ENCODE results near the gene ATXN1.

The ATXN1 gene

GRCh38 chr6:16689788-16690607 is 71.3 kb downstream of the ATXN1 start:
- no peak for TF ChIP-seq EZH2phosphoT487 (conservative IDR thresholded peaks at IDR 0.05; ENCODE audit: low read length)
- TF ChIP-seq CTCF (IDR thresholded peaks at IDR 0.05; ENCODE audit: insufficient read depth, low read length, poor library complexity, severe bottlenecking), result no peak
- Histone ChIP-seq H3K9ac (ENCODE audit: low read length) (no peak overlapping the region), H3K4me3 (ENCODE audit: insufficient read depth, low read length, poor library complexity, severe bottlenecking) (no peak overlapping the region), H4K20me1 (ENCODE audit: low read depth, low read length) (no peaks in the 10 kb centered on the region; the same call in 1 of the 2 replicates), H3F3A (ENCODE audit: insufficient read depth) (no peaks in the 10 kb centered on the region), H3K36me3 (ENCODE audit: low read length) (no peaks in the 10 kb centered on the region; the same call in 1 of the 2 replicates), H3K27me3 (ENCODE audit: low read length) (no peaks in the 10 kb centered on the region), H3K9me3 (ENCODE audit: insufficient read depth, low read length) (no peaks in the 10 kb centered on the region), H3K4me2 (ENCODE audit: low read depth, low read length, poor library complexity, severe bottlenecking) (no peak overlapping the region), H3K9me2 (replicated peaks; ENCODE audit: insufficient read depth, low read length) (no peaks in the 10 kb centered on the region), H3K79me2 (ENCODE audit: insufficient read depth, low read length) (no peaks in the 10 kb centered on the region), H2AFZ (ENCODE audit: low read depth, low read length, severe bottlenecking) (no peak overlapping the region), H3K27ac (ENCODE audit: low read depth, low read length) (no peak overlapping the region)

- Histone ChIP-seq H3K9me2 (replicated peaks; ENCODE audit: insufficient read depth, low read length) (no peaks in the 10 kb centered on the region), H3K9me3 (ENCODE audit: insufficient read depth, low read length) (no peaks in the 10 kb centered on the region), H3K27me3 (ENCODE audit: low read length) (no peaks in the 10 kb centered on the region), H3K4me2 (ENCODE audit: low read depth, low read length, poor library complexity, severe bottlenecking) (no peak overlapping the region), H3K4me3 (ENCODE audit: insufficient read depth, low read length, poor library complexity, severe bottlenecking) (no peak overlapping the region), H3K27ac (ENCODE audit: low read depth, low read length) (no peak overlapping the region), H3K9ac (ENCODE audit: low read length) (no peak overlapping the region), H4K20me1 (ENCODE audit: low read depth, low read length) (no peaks in the 10 kb centered on the region; the same call in 1 of the 2 replicates), H2AFZ (ENCODE audit: low read depth, low read length, severe bottlenecking) (no peak overlapping the region), H3K79me2 (ENCODE audit: insufficient read depth, low read length) (no peaks in the 10 kb centered on the region), H3K36me3 (ENCODE audit: low read length) (no peaks in the 10 kb centered on the region; the same call in 1 of the 2 replicates), H3F3A (ENCODE audit: insufficient read depth) (no peaks in the 10 kb centered on the region)
- no peak for TF ChIP-seq CTCF (IDR thresholded peaks at IDR 0.05; ENCODE audit: insufficient read depth, low read length, poor library complexity, severe bottlenecking)
- TF ChIP-seq EZH2phosphoT487 (conservative IDR thresholded peaks at IDR 0.05; ENCODE audit: low read length), result no peak
These were observed 72.2 kb downstream of the ATXN1 start for GRCh38 chr6:16688984-16689636.

- Histone ChIP-seq H3K27me3 (ENCODE audit: low read length) (no peaks in the 10 kb centered on the region), H2AFZ (ENCODE audit: low read depth, low read length, severe bottlenecking) (no peak overlapping the region), H3K9me3 (ENCODE audit: insufficient read depth, low read length) (no peaks in the 10 kb centered on the region), H3K36me3 (ENCODE audit: low read length) (no peaks in the 10 kb centered on the region; the same call in 1 of the 2 replicates), H3K4me2 (ENCODE audit: low read depth, low read length, poor library complexity, severe bottlenecking) (no peak overlapping the region), H3K9ac (ENCODE audit: low read length) (no peak overlapping the region), H3F3A (ENCODE audit: insufficient read depth) (no peaks in the 10 kb centered on the region), H3K79me2 (ENCODE audit: insufficient read depth, low read length) (no peaks in the 10 kb centered on the region), H3K4me3 (ENCODE audit: insufficient read depth, low read length, poor library complexity, severe bottlenecking) (no peak overlapping the region), H4K20me1 (ENCODE audit: low read depth, low read length) (no peaks in the 10 kb centered on the region; the same call in 1 of the 2 replicates), H3K9me2 (replicated peaks; ENCODE audit: insufficient read depth, low read length) (no peaks in the 10 kb centered on the region), H3K27ac (ENCODE audit: low read depth, low read length) (no peak overlapping the region)
- no peak for TF ChIP-seq EZH2phosphoT487 (conservative IDR thresholded peaks at IDR 0.05; ENCODE audit: low read length)
- no peak for TF ChIP-seq CTCF (IDR thresholded peaks at IDR 0.05; ENCODE audit: insufficient read depth, low read length, poor library complexity, severe bottlenecking)
These were observed 72.8 kb downstream of the ATXN1 start for GRCh38 chr6:16688436-16688835.
